GM21528 (cell line): ENCODE data around the gene ATAD3C.

Experiments
- ATAC-seq: cut with Tn5 transposase; IDR thresholded peaks from one replicate; pipeline ENCODE4 v1.9.1; 2021; ENCODE audit warnings: mild to moderate bottlenecking, moderate library complexity; ENCODE audit not compliant: unreplicated experiment, low FRiP score

ATAD3C gene

GRCh38 chr1:1430114-1430982 lies 19.1 kb upstream of the ATAD3C start:
- no peak for ATAC-seq

GRCh38 chr1:1430992-1431844 lies 18.3 kb upstream of the ATAD3C start:
- ATAC-seq: no peak

GRCh38 chr1:1431845-1432273 lies 17.6 kb upstream of the ATAD3C start:
- ATAC-seq: no peak

GRCh38 chr1:1432274-1432950 lies 17.1 kb upstream of the ATAD3C start:
- ATAC-seq: no peak

GRCh38 chr1:1432951-1433803 lies 16.3 kb upstream of the ATAD3C start:
- ATAC-seq: no peak

GRCh38 chr1:1433804-1434130 lies 15.7 kb upstream of the ATAD3C start:
- ATAC-seq: no peak

GRCh38 chr1:1434131-1434823 lies 15.2 kb upstream of the ATAD3C start:
- no peak for ATAC-seq

- ATAC-seq: no peak
These were observed 14.7 kb upstream of the ATAD3C start for GRCh38 chr1:1434824-1435105.

GRCh38 chr1:1435106-1435903 lies 14.2 kb upstream of the ATAD3C start, which contains the start of gene VWA1:
Gene VWA1, plus strand, starts transcription at chr1:1435690. Its CDS starts 59 bp downstream, at chr1:1435749.
- ATAC-seq: no peak

GRCh38 chr1:1435911-1436629 lies 13.4 kb upstream of the ATAD3C start:
- ATAC-seq: no peak

GRCh38 chr1:1436630-1437032 lies 12.9 kb upstream of the ATAD3C start:
- no peak for ATAC-seq

- ATAC-seq: no peak
These were observed 12.2 kb upstream of the ATAD3C start for GRCh38 chr1:1437033-1437903.

- no peak for ATAC-seq
These were observed 11.5 kb upstream of the ATAD3C start for GRCh38 chr1:1437904-1438376.

GRCh38 chr1:1438531-1439381 lies 10.7 kb upstream of the ATAD3C start:
- no peak for ATAC-seq

GRCh38 chr1:1439546-1440261 lies 9.8 kb upstream of the ATAD3C start:
- no peak for ATAC-seq
